ENCODE results near the gene PTGER3.
A peak's percentile ranks its signal among the peaks of the same experiment; 100 is the strongest.

Gene PTGER3

DNA sequence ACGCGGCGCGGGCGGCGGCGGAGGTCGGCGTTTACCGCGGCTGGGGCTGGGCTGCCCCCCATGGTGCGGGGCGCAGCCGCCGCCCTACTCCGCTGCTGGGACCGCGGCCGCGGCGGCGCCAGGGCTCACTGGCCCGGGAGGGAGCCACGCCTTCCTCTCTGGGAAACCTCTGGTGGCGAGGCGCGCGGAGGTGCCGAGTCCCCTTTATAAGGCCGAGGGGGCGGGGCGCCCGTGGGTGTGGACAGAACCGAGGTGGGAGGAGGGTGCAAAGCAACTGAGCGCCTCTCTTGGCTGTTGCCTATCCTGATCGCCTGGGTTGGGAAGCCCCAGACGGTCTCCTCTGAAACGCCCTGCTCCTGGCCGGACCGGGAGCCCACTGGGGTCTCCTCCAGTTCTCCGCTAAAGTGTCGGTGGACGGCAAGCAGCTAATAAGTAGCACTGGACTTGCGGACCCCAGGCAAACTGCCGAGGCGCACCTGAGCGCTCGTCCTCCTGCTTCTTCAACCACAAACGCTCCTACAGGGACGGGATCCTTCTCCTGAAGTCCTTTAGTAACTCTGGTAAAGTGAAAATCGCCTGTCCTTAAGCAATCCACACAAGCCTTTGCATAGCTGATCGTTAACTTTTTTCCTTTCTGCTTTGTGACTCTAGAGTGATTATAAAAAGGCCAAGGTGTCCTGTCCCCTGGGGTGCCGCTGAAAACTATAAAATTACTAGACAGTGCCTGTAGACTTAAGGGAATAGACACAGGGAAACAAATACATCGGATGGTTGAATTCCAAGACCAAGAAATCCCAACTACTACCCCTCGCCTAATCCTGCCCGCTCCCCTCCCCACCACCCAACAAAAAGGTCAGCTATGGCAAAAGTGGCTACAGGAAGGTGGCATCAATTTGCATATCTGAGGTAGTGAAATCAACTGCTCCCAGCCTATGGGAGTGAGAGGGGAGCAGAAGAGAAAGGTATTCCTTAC, at the start of gene PTGER3:
Gene PTGER3 (minus strand): TSS at position 182 of the 973 bp plus-strand sequence. CDS start 239 bp downstream, outside the sequence.
- Mint-ChIP-seq H3K27me3 (peaks cover 46% of the 10 kb centered on the region), H3K36me3 (ENCODE audit: low read depth) (peaks cover 5% of the 10 kb centered on the region), H3K4me3 (peak within 1 kb of the TSS; percentile 85), H3K4me1 (ENCODE audit: low read depth) (peaks cover 27% of the 10 kb centered on the region), H3K9me3 (no peaks in the 10 kb centered on the region), H3K27ac (peak within 1 kb of the TSS; percentile 77)
- intact Hi-C loops (cut with micrococcal nuclease): loop anchor here (2.0 to 10.0 kb wide), 2 partner anchors 69 to 153 kb away; no protein-coding TSS in a partner anchor

DNA sequence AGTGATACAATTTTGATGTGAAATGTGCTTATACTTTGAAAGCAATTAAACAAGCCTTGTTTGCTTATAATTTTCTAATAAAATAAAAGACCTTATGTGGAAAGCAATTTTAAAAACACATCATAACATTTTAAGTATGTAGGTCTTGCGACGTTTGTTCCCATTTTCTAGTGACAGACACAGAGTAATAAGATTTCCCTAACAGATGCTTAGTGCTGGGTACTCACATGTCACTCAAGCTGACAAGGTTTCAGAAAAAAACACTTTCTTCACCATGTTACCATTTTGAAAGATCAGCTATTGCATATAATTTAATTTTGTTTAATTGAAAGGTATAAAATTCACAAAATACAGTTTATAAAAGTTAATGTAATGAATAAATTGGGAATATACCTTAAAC, 47.3 kb upstream of the PTGER3 start:
- Mint-ChIP-seq H3K36me3 (ENCODE audit: low read depth) (no peaks in the 10 kb centered on the region), H3K27me3 (no peaks in the 10 kb centered on the region), H3K4me3 (no peak overlapping the region), H3K27ac (no peak overlapping the region), H3K9me3 (no peaks in the 10 kb centered on the region), H3K4me1 (ENCODE audit: low read depth) (no peaks in the 10 kb centered on the region)
- intact Hi-C loops (cut with micrococcal nuclease): loop anchor here (5.0 kb wide), 2 partner anchors 427 to 942 kb away; no protein-coding TSS in a partner anchor

- Mint-ChIP-seq H3K4me1 (ENCODE audit: low read depth) (no peaks in the 10 kb centered on the region), H3K27ac (no peak overlapping the region), H3K27me3 (no peaks in the 10 kb centered on the region), H3K36me3 (ENCODE audit: low read depth) (no peaks in the 10 kb centered on the region), H3K4me3 (no peak overlapping the region), H3K9me3 (no peaks in the 10 kb centered on the region)
- intact Hi-C loops (cut with micrococcal nuclease): loop anchor here (5.0 kb wide), 1 partner anchor 943 kb away; no protein-coding TSS in a partner anchor
Observed at GRCh38 chr1:71093938-71094337, 46.3 kb upstream of the PTGER3 start.

DNA sequence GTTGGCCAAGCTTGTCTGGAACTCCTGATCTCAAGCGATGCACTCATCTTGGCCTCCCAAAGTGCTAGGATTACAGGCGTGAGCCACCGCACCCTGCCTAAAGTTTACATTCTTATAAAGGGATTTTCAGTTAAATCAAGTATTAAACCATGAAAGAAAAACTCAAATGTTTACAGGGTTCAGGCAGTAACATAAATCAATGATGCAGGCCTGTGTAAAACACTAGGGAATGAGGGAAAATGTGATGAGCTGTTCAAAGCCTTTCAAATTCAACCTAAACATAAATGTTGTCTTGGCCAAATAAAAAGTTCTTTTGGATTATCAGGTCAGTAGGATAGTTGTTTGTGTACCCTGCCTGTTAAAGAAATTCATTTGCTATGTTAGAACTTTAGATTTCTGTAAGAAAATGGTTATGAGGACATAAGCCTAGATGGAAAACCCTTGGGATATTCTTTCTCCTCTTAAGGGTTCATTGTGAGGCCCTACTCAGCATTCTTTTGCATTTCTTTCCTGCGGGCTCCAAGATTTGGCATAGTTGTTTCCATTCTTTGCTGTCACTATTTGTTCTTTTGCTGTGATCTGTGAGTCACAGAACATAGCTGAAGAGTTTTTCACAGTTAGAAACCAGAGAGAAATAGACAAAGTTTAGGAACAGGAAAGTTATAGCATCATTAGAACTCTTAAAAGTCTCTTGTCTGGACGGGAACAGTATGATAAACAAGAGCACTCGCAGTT, 42.1 kb upstream of the PTGER3 start:
- H3K36me3 Mint-ChIP-seq (ENCODE audit: low read depth): no peaks in the 10 kb centered on the region
- intact Hi-C loops (cut with micrococcal nuclease): loop anchor here (5.0 kb wide), 1 partner anchor 948 kb away; no protein-coding TSS in a partner anchor
- H3K4me3 Mint-ChIP-seq: no peak overlapping the region
- H3K4me1 Mint-ChIP-seq (ENCODE audit: low read depth): no peaks in the 10 kb centered on the region
- H3K9me3 Mint-ChIP-seq: no peaks in the 10 kb centered on the region
- H3K27me3 Mint-ChIP-seq: peaks cover 1% of the 10 kb centered on the region
- no peak overlapping the region for H3K27ac Mint-ChIP-seq

DNA sequence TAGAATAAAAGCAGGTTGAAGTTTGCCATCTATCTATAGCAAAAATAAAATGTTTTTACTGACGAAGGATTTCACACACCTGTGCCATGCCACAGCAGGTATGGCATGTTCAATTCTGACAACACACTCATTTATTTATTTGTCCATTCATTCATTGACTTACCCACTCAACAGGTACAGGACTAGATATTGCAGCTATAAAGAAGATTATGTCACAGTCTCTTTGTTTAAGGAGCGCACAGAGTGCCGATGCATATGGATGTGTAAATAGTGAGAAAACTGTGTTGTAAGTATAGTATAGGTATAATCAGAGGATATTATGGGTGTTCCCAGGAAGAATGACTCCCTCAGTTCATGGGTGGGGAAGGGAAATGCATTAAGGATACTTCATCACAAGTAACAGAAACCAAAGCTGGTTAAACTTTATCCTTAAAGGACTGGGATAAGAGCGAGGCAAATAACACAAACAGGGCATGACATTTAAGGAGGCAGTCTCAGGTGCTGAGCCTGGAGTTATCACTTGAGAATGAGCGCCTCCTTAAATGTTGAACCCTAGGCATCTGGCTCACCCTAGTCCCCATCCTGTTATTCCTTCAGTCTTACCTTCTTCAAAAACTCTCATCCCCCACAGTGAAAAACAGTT, 41.1 kb upstream of the PTGER3 start:
- H3K4me1 Mint-ChIP-seq (ENCODE audit: low read depth): no peaks in the 10 kb centered on the region
- H3K27ac Mint-ChIP-seq: no peak overlapping the region
- H3K4me3 Mint-ChIP-seq: no peak overlapping the region
- no peaks in the 10 kb centered on the region for H3K36me3 Mint-ChIP-seq (ENCODE audit: low read depth)
- H3K27me3 Mint-ChIP-seq: peaks cover 3% of the 10 kb centered on the region
- H3K9me3 Mint-ChIP-seq: no peaks in the 10 kb centered on the region
- intact Hi-C loops (cut with micrococcal nuclease): no loop called here

- H3K36me3 Mint-ChIP-seq (ENCODE audit: low read depth): no peaks in the 10 kb centered on the region
- H3K4me1 Mint-ChIP-seq (ENCODE audit: low read depth): no peaks in the 10 kb centered on the region
- no peaks in the 10 kb centered on the region for H3K9me3 Mint-ChIP-seq
- H3K27me3 Mint-ChIP-seq: peaks cover 6% of the 10 kb centered on the region
- no peak overlapping the region for H3K4me3 Mint-ChIP-seq
- H3K27ac Mint-ChIP-seq: no peak overlapping the region
- intact Hi-C loops (cut with micrococcal nuclease): no loop called here
Observed at GRCh38 chr1:71087713-71088112, 40.1 kb upstream of the PTGER3 start.

DNA sequence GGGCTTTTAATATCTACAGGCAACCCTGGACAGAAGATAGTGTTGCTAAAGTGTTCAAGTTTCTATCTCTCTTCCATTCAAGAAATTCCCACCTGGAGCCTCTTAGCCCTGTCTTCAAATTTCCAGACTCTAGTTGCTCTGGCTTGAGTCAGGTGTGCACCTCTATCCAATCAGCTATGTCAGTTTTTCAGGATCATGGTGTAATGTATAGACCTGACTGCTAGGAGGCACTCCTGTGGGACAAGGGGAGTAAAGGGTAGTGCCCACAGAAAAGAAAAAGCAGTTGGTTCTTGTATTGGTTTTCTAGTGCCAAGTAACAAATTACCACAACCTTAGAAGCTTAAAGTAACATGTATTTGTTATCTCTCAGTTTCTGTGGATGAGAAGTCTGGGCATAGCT, 39.4 kb upstream of the PTGER3 start:
- no peaks in the 10 kb centered on the region for H3K4me1 Mint-ChIP-seq (ENCODE audit: low read depth)
- peaks cover 6% of the 10 kb centered on the region for H3K27me3 Mint-ChIP-seq
- H3K36me3 Mint-ChIP-seq (ENCODE audit: low read depth): no peaks in the 10 kb centered on the region
- intact Hi-C loops (cut with micrococcal nuclease): no loop called here
- H3K27ac Mint-ChIP-seq: no peak overlapping the region
- H3K4me3 Mint-ChIP-seq: no peak overlapping the region
- H3K9me3 Mint-ChIP-seq: no peaks in the 10 kb centered on the region

- intact Hi-C loops (cut with micrococcal nuclease): no loop called here
Observed at GRCh38 chr1:71086331-71086730, 38.7 kb upstream of the PTGER3 start.

GRCh38 chr1:71083271-71083670, 35.7 kb upstream of the PTGER3 start:
- peaks cover 15% of the 10 kb centered on the region for H3K36me3 Mint-ChIP-seq (ENCODE audit: low read depth)

More at GRCh38 chr1:71086331-71086730, 38.7 kb upstream of the PTGER3 start:
- H3K27me3 Mint-ChIP-seq: peaks cover 6% of the 10 kb centered on the region
- no peaks in the 10 kb centered on the region for H3K4me1 Mint-ChIP-seq (ENCODE audit: low read depth)
- H3K9me3 Mint-ChIP-seq: no peaks in the 10 kb centered on the region
- no peak overlapping the region for H3K27ac Mint-ChIP-seq
- H3K4me3 Mint-ChIP-seq: no peak overlapping the region
- peaks cover 1% of the 10 kb centered on the region for H3K36me3 Mint-ChIP-seq (ENCODE audit: low read depth)

DNA sequence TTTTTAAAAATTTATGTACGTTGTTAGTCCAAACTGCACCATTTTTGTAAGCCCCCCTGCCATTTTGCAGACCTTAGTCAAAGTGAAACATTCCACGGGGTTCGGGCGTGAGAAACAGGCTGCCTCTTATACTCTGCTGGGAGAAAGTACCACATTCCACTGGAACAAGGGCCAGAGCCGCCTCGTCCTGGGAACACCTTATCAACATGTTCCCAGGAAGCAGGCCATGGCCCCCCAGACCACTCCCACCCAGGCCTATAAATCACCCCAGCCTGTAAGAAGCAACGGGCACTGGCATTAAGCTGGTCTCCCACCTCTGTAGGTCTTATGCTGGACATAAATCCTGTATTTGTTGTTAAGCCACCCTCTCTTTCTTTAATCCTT, 34.1 kb upstream of the PTGER3 start:
- Mint-ChIP-seq H3K27ac (peak overlapping the region; percentile 98), H3K9me3 (no peaks in the 10 kb centered on the region), H3K27me3 (peaks cover 6% of the 10 kb centered on the region), H3K4me1 (ENCODE audit: low read depth) (peaks cover 7% of the 10 kb centered on the region), H3K36me3 (ENCODE audit: low read depth) (peaks cover 29% of the 10 kb centered on the region), H3K4me3 (peak overlapping the region; percentile 45)
- intact Hi-C loops (cut with micrococcal nuclease): loop anchor here (2.0 kb wide), 1 partner anchor 877 kb away; the partner anchor contains the start of gene LRRC40

More at GRCh38 chr1:71083271-71083670, 35.7 kb upstream of the PTGER3 start:
- no peak overlapping the region for H3K27ac Mint-ChIP-seq
- H3K4me1 Mint-ChIP-seq (ENCODE audit: low read depth): peaks cover 7% of the 10 kb centered on the region
- H3K4me3 Mint-ChIP-seq: no peak overlapping the region
- intact Hi-C loops (cut with micrococcal nuclease): no loop called here
- peaks cover 6% of the 10 kb centered on the region for H3K27me3 Mint-ChIP-seq
- H3K9me3 Mint-ChIP-seq: no peaks in the 10 kb centered on the region

DNA sequence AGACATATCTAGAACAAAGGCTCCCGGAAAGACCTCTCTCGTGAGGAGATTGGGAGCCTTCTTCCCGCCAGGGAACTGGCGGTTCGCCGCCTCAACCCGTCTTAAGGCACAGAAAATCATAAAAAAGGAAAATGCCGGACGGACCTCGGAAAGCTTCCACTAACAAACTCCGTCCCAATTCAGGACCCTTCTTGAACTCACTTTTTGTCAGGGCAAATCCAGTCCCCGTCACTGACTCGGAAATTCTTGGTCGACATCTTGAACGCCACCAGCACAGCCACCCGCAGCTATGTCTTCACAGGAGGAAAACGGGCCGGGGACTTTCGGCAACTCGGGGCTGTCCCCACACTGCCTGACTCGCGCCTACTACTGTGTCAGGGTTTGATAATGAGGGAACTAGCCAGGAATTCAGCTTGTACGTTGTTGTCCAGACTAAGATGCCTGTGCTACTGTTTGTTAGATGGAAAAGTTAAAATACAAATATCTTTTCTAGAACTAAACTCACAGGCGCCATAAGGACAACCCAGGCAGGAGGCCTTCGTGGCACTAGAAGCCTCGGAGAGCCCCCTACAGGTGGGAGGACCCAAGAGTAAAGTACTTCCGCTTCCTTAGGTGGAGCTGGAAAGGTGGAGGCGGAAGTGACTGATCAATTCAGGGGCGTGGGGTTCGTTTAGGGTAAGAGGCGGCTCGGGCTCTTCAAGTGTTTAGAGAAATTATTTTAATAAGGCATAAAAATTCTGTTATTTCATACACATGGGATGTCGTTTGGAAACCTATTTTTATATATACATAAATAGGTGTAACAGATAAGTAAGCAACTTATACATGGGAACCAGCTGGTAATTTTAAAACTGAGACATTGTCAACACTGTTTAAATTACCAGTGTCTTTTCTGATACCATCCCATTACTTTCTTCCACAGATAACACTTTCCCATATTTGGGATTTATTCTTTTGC, 33.4 kb upstream of the PTGER3 start, which contains the start of gene ZRANB2:
Gene ZRANB2 (minus strand): TSS at position 297 of the 958 bp plus-strand sequence. CDS start 40 bp downstream, at position 257.
- Mint-ChIP-seq H3K27me3 (peaks cover 6% of the 10 kb centered on the region), H3K4me1 (ENCODE audit: low read depth) (peaks cover 7% of the 10 kb centered on the region), H3K36me3 (ENCODE audit: low read depth) (peaks cover 35% of the 10 kb centered on the region), H3K27ac (peak within 1 kb of the TSS; percentile 98), H3K9me3 (no peaks in the 10 kb centered on the region), H3K4me3 (peak within 1 kb of the TSS; percentile 90)
- intact Hi-C loops (cut with micrococcal nuclease): loop anchor here (2.0 kb wide), 1 partner anchor 876 kb away; the partner anchor contains the start of gene LRRC40

DNA sequence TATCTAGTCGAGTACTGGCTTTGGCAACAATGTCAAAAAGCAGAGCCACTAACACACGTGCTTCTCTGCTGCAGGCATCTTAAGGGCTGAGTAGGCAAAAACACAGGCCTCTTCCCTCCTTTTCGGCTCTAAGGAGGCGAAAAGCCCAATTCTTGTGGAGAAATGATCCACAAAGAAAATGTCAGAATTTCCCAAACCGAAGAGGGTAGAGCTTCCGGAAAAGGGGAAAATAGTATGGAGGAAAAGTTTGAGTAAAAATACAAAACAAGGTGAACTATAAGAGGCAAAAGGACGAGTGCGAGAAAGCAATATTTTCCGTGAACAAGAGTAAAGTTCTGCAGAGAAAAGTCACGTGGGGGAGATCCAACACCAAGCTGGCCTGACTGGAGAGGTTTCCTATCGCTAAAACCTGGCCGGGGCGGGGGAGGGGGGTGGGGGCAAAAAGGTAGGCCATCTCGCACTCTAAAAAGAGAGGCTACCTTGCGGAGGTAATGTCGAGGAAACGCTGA, 32.7 kb upstream of the PTGER3 start:
- H3K27me3 Mint-ChIP-seq: peaks cover 6% of the 10 kb centered on the region

More for the DNA sequence above, 32.7 kb upstream of the PTGER3 start:
- peaks cover 43% of the 10 kb centered on the region for H3K36me3 Mint-ChIP-seq (ENCODE audit: low read depth)
- H3K9me3 Mint-ChIP-seq: no peaks in the 10 kb centered on the region
- peak overlapping the region; percentile 90 for H3K4me3 Mint-ChIP-seq
- H3K27ac Mint-ChIP-seq: peak overlapping the region; percentile 98
- intact Hi-C loops (cut with micrococcal nuclease): loop anchor here (2.0 kb wide), 1 partner anchor 875 kb away; the partner anchor contains the start of gene LRRC40
- peaks cover 11% of the 10 kb centered on the region for H3K4me1 Mint-ChIP-seq (ENCODE audit: low read depth)

Measured in dendritic cell treated with granulocyte-macrophage colony-stimulating factor and Interleukin-4, amounts not matched to agents 40 ng/mL and 50 ng/mL, for 4 days (primary cell).